Sciatic nerve (tissue), 1 donor: ENCODE results near the gene DDT. TPM values are rescaled to one million over a fixed set of nuclear protein-coding genes. Genes with fewer than 3 reads are reported as not detected.

Experiments
- total RNA-seq: library from RNA; stranded (reverse); fragmentation: NEBNext Ultra II Directional; extraction: Animal tissue kit (Norgen Biotek cat#: 25700); gene quantifications from one replicate; pipeline ENCODE4 v1.2.1, GENCODE V29; 2021
- donor health status: DM: no; HTN: no; CAD: no.

DDT gene
- total RNA-seq, 1 donor from 2014 or later: 57.8 TPM

Other genes with a start within 250 kb of the DDT start
- 11.2 TPM for gene ZNF70, start 223.3 kb downstream of the DDT start, total RNA-seq
- not detected for gene VPREB3, start 220.0 kb downstream of the DDT start, total RNA-seq
- 0.49 TPM for gene C22orf15, start 211.5 kb downstream of the DDT start, total RNA-seq
- gene CHCHD10, start 206.5 kb downstream of the DDT start, total RNA-seq: 32.5 TPM
- gene MMP11, start 201.6 kb downstream of the DDT start, total RNA-seq: 3.9 TPM
- 56.2 TPM for gene SMARCB1, start 187.5 kb downstream of the DDT start, total RNA-seq
- 2.7 TPM for gene DERL3, start 135.4 kb downstream of the DDT start, total RNA-seq
- gene SLC2A11, start 116.6 kb downstream of the DDT start, total RNA-seq: 13.6 TPM
- 229 TPM for gene MIF, start 80.1 kb downstream of the DDT start, total RNA-seq
- gene GSTT2B, start 13.2 kb downstream of the DDT start, total RNA-seq: 19.5 TPM
- gene DDTL, start 7.6 kb downstream of the DDT start, total RNA-seq: 4.0 TPM
- gene GSTT2, start 5.7 kb upstream of the DDT start, total RNA-seq: not detected
- gene GSTT4, start 31.0 kb upstream of the DDT start, total RNA-seq: not detected
- gene CABIN1, start 36.9 kb upstream of the DDT start, total RNA-seq: 67.2 TPM
- 4.1 TPM for gene SUSD2, start 207.0 kb upstream of the DDT start, total RNA-seq